ENCODE results near the gene ADCY5.

The ADCY5 gene

DNA sequence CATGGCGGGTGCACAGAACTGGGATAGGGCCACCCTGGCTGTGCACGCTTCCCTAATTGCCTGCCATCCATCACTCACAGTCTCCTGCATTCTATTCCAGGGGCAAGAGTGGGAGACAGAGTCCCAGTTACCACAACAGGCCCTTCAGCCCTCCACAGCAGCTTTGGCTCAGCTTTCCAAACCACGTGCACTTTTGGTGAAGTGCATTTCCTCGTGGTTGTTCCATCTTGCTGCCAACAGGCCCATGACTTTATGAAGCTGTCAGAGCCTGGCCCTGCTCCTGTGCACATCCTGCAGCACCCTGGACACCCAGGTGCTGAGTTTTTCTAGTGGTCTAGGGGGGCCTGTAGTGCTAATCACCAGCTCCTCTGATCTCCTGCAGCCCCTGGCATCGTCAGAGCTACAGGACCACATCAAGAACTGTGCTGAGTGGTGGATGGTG, 110.2 kb downstream of the ADCY5 start:
- no peak for DNase-seq

DNA sequence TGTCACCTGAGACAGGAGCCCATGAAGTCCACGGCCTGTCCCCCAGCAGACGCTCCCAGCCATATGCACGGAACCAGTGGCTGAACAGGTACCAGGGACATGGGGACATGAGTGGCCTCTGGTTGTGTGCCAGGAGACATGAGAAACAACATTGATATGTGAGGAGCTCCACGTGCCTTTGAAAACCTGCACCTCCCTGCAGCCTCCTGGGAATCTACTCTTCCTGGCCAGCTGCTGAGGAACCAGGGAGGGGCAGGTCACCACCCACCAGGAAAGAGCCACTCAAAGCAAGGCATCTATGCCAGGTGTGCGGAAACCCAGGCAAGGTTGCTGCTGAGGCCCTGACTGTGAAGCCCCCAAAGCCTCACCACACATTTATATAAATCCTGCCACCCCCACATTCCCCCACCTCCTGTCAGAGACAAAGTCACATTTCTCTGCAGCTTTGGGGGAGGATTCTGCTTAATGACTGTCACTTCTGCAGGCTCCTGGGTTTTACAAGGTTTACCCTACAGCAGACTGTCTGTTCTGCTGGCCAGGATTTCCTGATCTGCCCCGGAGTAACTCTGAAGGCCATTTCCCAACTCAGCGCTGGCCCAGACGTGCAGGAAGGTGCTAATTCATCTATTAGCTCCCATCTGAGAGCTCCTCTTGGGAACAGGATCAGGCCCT, 110.8 kb downstream of the ADCY5 start:
- DNase-seq = no peak

DNA sequence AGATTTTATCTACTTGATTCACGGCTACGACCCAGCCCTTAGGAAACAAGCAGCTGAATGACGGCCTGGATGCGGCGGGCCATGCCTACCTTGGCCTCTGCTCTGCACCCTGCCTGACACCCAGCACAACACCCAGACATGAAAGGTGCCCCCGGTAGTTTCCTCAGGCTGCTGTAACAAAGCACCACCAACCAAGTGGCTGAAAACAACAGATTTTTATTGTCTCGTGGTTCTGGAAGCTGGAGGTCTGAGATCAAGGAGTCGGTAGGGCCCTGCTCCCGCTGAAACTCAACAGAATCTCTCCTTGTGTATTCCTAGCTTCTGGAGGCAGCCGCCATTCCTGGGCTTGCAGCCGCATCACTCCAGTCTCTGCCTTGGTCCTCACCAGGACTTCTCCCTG, 111.7 kb downstream of the ADCY5 start:
- no peak for DNase-seq

DNA sequence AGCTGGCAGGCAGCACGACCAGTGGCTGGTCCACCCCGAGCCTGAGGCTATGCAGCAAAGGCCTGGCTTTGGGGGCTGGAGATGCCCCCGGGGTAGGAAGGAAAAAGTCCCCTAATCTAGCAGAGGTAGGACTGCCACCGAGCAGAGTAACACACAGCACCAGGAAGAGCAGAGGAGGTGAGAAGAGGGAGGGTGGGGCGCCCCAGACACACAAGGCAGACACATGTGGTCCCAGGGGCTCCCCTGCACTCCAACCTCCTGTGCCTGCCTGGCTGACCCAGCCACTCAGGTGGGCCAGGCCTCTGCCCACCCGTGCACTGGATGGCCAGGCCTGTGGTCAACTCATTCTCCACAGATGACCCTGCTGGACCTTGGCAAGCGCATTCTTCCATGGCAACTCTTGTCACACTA, 112.4 kb downstream of the ADCY5 start:
- no peak for DNase-seq

DNA sequence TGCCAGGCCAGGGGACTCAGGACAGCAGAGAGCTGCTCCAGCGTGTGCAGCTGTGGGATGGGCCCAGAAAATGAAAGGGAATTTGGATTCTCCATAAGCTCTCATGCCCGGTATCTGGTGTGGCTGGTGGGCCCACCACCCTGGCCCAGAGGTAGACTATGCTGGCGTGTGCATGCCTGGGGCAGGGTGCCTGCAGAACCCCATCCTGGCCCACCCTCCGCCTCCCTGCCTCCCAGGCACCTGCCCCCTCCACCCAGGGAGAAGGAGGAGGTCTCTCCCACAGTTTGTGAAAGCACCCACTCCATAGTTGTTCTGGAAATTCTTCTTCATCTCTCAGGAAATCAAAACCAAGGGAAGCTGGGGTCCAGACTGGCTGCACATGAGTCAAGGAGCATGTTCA, 112.9 kb downstream of the ADCY5 start:
- DNase-seq = no peak

DNA sequence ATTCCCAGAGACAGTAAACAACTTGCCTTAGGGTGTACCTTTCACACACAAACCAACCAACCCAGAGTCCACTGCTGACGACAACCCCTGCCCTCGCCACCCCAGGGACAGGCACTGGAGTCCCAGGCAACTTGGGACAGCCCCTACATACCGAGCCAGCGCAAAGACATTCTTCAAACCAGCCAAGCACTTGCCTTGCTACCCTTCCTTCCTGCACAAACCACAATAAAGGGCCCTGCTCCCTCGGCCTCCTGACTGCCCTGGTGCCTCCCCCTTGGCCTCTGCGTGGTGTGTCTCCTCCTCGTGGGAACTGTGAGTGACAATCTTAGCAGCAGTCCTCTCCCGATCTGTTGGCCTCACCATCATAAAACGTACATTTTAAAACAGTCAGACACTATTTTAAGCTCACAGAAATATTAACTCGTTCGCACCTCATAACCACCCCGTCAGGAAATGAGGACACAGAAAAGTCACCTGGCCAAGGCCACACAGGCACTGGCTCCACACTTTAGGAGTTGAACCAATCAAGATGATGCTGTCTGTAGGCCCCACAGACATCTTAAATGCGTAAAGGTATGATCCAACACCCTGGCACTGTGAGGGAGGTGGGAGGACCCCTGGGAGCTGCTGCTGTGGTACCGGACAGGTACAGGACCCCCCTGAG, 113.8 kb downstream of the ADCY5 start:
- no peak for DNase-seq

DNA sequence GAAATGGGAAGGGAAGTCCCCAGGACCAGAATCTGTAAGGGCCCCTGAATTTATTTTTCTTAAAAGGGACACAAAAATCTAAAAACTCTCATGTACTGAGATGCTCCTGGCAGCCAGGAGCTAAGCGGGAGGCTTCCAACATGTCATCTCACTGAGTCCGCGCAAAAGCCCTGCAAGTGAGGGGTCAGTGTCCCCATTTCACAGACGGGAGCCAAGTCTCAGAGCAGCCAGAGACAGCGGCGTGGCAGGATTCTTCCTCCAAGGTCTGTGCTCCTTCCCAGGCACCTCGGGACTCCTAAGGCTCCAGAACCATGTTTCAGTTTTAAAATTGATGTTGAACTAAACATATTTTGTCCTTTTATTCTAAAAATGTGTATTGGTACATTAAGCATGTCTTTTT, 114.8 kb downstream of the ADCY5 start:
- DNase-seq = no peak

DNA sequence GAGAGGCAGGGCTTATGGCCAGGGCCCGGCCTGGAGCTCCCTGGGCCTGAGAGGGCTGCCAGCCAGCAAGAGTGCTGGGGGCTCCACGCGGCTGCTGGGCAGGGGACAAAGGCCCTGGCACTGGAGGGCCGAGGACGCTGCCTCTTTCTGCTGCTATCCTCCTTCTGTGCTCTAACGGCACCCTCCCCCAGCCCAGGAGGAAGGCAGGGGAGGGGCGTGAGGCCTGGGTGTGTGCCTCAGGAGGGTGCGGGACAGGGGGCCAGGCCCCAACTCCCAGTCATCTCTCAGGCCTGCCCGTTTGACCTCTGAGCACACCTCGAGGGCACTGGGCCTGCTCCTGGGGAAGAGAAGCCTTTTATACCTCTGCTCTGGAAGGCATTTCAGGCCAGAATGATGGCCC, 115.5 kb downstream of the ADCY5 start:
- no peak for DNase-seq

DNA sequence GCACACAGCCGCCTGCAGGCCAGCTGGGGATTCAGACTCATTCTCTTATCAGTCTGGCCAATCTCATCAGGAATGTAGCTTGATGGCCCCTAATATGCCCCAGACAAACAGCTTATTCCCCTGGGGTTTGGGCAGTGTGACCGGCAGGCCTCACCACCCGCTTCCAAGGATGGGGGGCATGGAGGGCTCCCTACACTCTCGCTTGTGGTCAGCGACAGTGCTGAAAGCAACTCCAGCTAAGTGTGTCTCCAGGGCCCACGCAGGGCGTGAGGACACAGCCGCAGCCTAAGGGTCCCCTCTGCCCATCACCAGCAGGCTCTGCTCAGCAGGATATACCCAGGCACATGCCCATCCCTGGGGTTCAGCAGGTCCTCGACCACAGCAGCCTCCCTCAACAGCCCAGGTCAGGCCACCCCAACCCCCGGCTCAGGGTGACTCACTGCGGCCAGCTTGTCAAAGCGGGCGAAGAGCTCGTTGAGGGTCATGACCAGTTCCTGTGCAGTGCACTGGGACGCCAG, 116.7 kb downstream of the ADCY5 start:
- no peak for DNase-seq

DNA sequence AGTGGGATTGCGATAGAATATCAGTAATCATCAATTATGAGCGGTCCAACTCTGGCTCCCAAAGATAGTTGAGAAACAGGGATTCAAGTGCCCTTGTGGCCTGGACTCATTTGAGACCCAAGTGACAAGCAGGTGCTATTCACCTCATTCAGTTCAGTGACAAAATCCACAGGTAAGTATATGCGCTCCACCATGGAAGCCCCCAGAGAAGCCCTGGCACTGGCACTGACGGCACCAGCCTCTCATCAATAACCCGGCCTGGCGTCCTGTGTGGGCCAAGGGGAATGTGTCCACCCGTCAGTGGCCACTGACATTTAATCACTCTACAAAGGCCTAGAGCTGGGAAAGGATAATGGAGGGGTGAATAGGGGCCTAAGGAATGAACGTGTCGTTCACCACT, 117.2 kb downstream of the ADCY5 start:
- DNase-seq = no peak

DNA sequence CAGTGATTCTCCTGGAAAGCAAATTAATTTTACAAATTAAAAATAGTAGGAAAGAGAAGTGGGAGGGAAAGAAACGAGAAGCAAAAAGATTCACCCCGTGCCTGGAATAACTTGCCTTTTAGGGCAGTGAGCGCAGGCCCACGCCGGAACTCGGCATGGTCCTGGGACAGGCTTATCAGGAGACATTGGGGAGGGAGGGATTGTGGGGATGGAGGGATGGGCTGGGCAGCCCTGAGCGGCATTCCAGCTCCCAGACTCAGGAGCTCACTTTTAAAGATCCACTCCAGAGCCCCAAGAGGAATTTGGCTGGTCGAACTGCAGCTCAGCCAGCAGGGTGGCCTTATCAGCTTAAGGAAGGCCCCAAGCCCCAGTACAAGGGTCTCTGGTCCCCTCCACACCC, 117.9 kb downstream of the ADCY5 start:
- DNase-seq = no peak

DNA sequence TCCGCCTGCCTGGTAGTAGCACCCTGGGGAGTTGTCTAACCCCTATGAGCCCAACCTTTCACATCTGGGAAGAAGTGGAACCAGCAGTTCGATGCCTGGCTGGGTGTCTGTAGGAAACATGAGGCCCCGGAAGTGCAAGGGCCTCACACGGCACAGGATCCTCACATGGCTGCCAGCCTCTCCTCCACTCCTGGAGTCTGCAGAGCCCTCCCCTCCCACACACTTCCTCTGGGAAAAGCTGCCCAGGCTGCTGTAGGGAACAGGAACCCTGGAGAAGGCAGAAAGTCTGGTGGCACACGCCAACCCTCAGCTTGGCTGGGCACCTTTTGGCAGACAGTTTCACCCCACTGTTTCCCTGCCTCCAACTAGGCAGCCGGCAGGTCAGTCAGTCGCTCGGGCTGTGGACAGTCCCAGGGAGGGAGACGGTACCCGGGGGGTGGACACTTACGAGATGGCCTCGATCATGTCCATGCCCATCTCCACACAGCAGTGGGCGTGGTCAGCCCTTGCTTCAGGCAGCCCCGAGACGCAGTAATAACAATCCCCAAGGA, 118.4 kb downstream of the ADCY5 start:
- DNase-seq = no peak

DNA sequence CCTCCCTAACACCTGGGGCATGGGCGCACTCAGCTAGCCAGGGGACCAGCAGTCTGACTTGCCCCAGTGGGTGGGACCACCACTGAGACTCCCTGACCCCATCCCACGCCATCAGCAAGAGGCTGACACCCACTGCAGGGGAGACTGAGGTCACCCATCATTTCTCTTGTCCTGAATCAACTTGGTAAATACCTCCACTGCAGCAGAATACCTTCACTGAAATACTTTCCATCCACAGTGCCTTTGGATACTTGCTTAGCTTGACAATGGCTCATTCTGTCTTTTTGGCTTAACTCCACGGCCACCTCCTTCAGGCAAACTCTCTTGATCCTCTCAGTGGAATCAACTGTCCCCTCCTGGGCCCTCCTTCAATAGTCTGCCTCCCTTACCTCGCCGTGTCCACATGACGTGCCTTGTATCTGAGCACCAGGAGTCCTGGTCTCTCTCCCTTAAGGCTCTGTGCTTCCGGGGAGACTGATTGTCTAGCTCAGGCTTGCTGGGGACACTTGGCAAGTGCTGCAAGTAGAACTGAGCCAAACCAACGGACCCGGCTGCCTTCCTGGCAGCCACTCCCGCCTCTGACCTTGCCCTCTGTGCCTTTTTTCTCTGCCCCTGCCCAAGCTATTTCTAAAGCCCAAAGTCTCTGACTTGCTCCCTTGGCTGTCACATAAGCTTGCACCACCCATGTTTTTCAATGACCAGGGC, 119.1 kb downstream of the ADCY5 start:
- no peak for DNase-seq

DNA sequence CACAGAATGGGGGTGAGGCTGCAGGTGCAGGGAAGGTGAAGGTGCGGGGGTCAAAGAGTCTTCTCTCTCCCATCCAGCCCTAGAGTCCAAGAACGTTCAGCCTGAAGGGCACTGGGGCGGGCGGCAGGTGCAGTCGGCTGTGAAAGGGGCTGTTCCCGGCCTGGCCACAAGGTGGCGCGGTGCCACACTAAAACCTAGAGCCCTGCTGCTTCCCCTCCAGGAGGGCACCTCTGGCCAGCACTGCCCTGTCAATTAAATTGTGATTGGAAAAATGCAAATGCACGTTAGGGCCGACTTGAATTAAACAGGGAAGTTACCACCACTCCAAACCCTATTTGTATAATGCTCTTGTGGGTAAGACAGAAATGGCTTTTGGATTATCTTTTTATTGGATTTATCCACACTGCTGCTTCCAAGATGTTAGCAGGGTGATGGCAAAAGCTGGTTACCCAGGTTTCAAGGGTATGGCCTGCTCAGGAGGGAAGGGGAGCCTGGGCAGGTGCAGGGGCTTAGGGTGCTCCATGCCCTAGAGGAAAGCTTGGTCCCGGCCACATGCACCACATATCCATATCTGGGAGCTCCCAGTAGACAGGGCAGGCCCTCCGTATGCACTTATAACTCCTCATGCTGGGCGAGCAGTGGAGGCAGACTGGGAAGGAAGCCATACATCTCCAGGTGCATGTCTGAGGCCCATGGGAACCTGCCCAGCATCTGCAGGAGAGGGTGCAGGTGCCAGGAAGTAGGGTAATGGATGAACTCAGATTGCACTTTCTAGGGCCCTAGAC, 119.8 kb downstream of the ADCY5 start:
- DNase-seq = peak; percentile 75

DNA sequence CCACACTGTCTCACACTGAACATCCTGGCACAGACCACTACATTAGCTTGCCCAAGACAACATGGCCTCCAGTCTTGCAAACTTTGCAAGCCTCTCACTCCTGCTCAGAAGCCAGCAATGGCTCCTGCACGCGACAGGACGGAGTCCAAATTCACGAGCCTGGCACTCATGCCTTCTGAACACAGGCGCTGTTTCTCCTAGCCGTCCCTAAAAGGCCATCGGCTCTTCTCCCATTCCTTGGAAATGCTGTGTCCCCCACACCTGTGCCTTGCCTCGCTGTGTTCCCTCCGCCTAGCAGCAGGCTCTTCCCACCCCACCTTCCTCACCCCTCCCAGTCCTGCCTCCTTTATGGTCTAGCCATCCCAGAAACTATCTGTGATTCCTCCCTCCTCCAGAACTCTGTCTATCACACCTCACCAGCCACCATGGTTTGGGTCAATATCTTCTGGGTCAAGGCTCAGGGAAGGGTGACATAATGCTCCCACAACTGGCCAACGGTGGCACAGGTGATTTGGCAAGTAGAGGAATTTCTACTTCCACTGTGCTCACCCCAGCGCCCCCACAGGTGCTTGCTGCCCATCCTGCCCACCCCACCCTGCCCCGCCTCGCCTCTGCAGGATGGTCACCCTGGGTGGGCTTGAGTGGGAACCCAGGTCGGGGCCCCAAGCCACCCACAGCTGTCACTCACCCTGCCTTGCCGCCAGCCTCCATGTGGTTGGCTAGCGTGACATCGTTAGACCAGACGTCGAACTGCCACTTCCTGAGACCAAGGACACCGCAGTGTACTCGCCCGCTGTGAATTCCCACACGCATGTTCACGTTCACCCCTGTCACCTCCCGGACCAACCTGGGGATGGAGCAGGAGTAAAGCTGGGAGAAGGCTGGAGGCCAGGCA, 120.7 kb downstream of the ADCY5 start:
- no peak for DNase-seq

DNA sequence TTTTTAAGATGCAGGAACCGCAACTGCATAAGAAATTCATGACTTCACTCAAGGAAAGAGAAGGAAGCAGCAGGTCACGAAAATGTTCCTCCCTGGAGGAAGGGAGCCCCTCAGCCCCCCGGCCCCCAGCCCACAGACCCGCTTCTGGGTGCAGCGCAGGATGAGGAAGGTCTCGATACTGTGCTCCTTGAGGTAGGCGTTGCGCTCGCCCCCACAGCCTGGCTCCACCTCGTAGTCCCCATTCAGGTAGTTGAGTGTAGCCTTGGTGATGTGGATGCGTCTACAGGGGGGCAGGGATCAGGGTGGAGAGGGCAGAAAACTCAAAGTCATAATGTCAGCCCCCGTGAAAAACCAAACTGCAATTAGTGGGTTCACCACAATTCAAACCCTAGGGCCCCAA, 121.4 kb downstream of the ADCY5 start:
- DNase-seq = no peak

DNA sequence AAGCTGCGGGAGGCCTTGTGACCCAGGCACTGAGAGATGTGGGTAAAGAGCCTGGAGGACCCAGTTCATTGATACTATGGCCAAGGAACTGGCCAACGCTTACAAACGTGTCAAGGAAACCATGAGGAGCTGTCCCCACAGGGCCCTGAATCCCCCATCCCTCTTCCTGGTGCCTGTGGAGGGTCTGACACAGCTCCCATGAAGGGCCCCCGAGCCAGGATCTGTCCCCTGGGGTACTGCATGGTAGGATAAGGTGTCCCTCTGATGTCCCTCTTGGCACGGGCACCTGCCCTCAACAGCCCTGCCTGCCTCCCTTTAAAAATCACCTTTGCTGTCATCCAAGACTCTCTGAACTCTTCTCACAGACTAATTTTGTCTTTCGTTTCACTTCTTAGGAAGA, 122.4 kb downstream of the ADCY5 start:
- DNase-seq = no peak

DNA sequence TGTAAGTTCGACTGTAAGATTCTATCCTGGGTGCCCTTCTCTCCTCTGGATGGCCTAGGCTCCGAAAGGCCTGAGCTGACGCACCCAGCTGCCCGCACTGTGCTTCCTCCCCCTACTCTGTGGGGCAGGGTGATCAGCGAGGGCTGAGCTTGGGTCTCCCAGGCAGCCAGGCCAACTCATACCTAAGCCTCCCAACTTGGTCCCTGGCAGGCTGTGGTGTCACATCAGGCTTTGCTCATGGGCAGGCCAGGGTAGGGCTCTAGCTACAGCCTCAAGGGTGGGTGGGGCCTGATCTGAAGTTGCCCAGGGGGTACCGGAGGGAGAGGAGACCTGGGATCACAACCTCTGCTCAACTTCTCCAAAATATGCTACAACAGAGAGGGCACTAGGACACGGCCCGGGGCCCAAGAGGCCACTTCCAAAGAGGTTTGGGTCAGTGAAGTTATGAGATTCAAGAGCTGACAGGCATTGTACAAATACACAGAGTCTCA, 123.1 kb downstream of the ADCY5 start:
- no peak for DNase-seq

DNA sequence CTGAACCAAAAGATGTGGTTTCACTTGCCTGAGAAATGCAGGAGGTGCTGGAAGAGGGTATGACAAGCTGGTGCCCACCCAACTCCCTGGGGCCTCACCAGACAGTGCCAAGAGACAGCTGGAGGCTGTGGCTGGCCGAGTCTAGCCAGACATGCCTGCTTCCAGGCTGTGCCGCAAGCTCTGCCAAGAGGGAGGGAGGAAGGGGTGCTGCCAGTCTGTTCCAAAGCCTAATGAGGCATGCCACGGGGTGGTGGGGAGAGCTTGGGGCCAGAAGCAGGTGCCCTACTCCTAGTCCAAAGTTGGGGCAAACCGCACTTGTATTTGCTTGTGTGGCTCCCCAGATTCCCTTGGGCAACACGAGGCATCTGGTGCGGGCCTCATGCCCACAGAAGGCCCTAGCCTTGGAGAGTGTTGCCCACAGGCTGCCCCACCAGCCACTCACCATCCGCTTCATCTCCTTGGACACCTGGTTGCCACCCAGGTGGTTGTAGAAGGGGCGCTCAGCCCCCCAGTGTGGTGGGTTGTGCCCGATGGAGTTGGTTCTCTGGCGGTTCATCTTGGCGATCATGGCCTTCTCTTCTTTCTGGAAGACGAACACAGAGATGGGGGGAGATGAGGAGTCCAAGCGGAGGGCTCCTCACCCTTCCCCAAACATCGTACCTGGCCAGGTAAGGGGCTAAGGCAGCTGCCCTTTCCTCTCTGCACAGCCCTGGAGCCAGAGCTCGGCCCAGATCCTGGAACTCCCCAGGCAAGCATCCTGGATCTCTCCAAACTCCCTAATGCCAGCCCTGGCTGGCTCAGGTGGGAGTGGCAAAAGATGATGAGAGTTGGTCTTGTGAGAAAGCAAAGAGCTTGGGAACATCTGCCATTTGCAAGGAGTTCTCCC, 123.8 kb downstream of the ADCY5 start:
- DNase-seq = no peak

DNA sequence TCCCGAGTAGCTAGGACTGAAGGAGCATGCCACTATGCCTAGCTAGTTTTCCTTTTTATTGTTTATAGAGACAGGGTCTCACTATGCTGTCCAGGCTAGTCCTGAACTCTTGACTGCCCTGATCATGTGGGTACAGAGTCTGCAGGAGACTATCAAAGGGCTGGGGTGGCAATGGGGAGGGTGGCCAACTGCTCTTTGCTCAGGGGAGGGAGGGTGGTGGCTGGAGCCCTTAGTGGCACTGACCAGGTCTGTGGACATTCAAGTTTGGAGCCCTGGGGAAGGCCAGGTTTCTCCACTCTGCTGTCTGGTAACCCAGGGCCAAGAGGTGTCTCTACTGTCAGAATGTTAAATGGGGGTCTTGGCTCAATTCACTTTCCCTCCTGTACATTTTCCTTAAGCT, 125.1 kb downstream of the ADCY5 start:
- DNase-seq = no peak

DNA sequence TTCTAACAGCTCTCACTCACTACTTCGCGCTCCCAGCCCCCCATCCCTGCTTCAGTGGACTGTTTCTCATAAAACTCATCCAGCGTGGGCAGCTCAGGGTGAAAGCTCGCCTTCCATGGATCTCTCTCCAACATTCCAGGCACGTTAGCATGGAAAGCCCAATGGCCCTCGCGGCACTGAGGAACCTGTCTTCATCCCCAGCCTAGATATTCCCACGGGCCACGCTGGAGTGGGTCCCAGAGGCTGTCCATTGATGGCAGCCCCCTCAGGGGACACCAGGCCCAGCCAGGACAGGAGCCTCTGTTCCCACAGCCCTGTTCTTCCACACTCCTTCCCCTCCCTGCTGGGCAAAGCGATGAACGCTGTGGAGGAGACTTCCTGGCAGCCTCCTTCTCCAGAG, 126.0 kb downstream of the ADCY5 start:
- no peak for DNase-seq

Data from stimulated activated CD4-positive, alpha-beta T cell treated with anti-CD3 and anti-CD28 coated beads, Interleukin-4, amount 100 ng/mL, for 24 hours (primary cell).